ENCODE data around the gene RAPGEF4. TPM values are rescaled to one million over a fixed set of nuclear protein-coding genes. Genes with fewer than 3 reads are reported as not detected.
A peak's percentile ranks its signal among the peaks of the same experiment; 100 is the strongest.

The RAPGEF4 gene
- total RNA-seq, 3 donors from 2014 or later, result 1.2 to 2.8 (median 2.2) TPM

- Histone ChIP-seq H3K4me1 (ENCODE audit: low read depth) (no peaks in the 10 kb centered on the region), H3K36me3 (ENCODE audit: low read depth) (no peaks in the 10 kb centered on the region), H3K4me3 (no peak overlapping the region), H3K9me3 (no peaks in the 10 kb centered on the region)
- ATAC-seq (no peak), DNase-seq (no peak)
- no peak for TF ChIP-seq CTCF (IDR thresholded peaks at IDR 0.05)
- intact Hi-C loops (cut with DNase I, micrococcal nuclease), result no loop called here
Measured at GRCh38 chr2:173086518-173087213, 351.0 kb downstream of the RAPGEF4 start.

- ATAC-seq, result no peak
Measured at GRCh38 chr2:173087214-173087581, 351.6 kb downstream of the RAPGEF4 start.

GRCh38 chr2:173087793-173088496 is 352.3 kb downstream of the RAPGEF4 start:
- no peaks in the 10 kb centered on the region for H3K9me3 ChIP-seq
- no peaks in the 10 kb centered on the region for H3K4me1 ChIP-seq (ENCODE audit: low read depth)
- DNase-seq (no peak), ATAC-seq (peak; percentile 46)
- intact Hi-C loops (cut with DNase I, micrococcal nuclease), result no loop called here
- no peak overlapping the region for H3K4me3 ChIP-seq
- no peak for TF ChIP-seq CTCF (IDR thresholded peaks at IDR 0.05)
- no peaks in the 10 kb centered on the region for H3K36me3 ChIP-seq (ENCODE audit: low read depth)

More at GRCh38 chr2:173087214-173087581, 351.6 kb downstream of the RAPGEF4 start:
- H3K9me3 ChIP-seq, result no peaks in the 10 kb centered on the region
- no peak for TF ChIP-seq CTCF (IDR thresholded peaks at IDR 0.05)
- intact Hi-C loops (cut with DNase I, micrococcal nuclease), result no loop called here
- no peaks in the 10 kb centered on the region for H3K36me3 ChIP-seq (ENCODE audit: low read depth)
- no peaks in the 10 kb centered on the region for H3K4me1 ChIP-seq (ENCODE audit: low read depth)
- DNase-seq, result no peak
- no peak overlapping the region for H3K4me3 ChIP-seq

- Histone ChIP-seq H3K4me1 (ENCODE audit: low read depth) (no peaks in the 10 kb centered on the region), H3K9me3 (no peaks in the 10 kb centered on the region), H3K4me3 (no peak overlapping the region), H3K36me3 (ENCODE audit: low read depth) (no peaks in the 10 kb centered on the region)
- no peak for DNase-seq
- TF ChIP-seq CTCF (IDR thresholded peaks at IDR 0.05), result no peak
- intact Hi-C loops (cut with DNase I, micrococcal nuclease), result no loop called here
- ATAC-seq, result peak; percentile 17
Measured at GRCh38 chr2:173090276-173090877, 354.7 kb downstream of the RAPGEF4 start.

GRCh38 chr2:173090973-173091660 is 355.5 kb downstream of the RAPGEF4 start:
- Histone ChIP-seq H3K9me3 (no peaks in the 10 kb centered on the region), H3K4me1 (ENCODE audit: low read depth) (no peaks in the 10 kb centered on the region), H3K36me3 (ENCODE audit: low read depth) (no peaks in the 10 kb centered on the region), H3K4me3 (no peak overlapping the region)
- DNase-seq (no peak), ATAC-seq (no peak)
- intact Hi-C loops (cut with DNase I, micrococcal nuclease), result no loop called here
- no peak for TF ChIP-seq CTCF (IDR thresholded peaks at IDR 0.05)

Data from mucosa of descending colon (tissue), 3 donors.